ENCODE results near the gene DCK.
"Not testable (repeated sequence)": the region's sequence is repeated elsewhere in the genome, so short reads cannot be mapped to it uniquely, and the experiment has no call there.

DCK gene

DNA sequence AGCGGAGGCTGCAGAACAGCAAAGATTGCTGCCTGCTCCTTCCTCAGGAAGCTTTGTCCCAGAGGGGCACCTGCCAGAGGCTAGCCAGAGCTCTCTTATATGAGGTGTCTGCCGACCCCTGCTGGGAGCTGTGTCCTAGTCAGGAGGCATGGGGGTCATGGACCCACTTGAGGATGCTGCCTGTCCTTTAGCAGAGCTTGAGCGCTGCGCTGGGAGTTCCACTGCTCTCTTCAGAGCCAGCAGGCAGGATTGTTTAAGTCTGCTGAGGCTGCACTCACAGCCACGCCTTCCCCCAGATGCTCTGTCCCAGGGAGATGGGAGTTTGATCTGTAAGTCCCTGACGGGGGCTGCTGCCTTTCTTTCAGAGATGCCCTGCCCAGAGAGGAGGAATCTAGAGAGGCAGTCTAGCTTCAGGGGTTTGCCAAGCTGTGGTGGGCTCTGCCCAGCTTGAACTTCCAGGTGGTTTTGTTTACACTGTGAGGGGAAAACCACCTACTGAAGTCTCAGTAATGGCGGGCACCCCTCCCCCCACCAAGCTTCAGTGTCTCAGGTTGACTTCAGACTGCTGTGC is 10.9 kb downstream of the DCK start:
- no peak for DNase-seq

DNA sequence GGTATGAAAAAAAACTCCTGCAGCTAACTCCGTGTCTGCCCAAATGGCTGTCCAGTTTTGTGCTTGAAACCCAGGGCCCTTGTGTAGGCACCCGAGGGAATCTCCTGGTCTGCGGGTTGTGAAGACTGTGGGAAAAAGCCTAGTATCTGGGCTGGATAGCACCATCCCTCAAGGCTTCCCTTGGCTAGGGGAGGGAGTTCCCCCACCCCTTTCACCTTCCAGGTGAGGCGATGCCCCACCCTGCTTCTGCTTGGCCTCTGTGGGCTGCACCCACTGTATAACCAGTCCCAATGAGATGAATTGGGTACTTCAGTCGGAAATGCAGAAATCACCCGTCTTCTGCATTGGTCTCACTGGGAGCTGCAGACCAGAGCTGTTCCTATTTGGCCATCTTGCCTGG is 11.6 kb downstream of the DCK start:
- DNase-seq, result not testable (repeated sequence)

DNA sequence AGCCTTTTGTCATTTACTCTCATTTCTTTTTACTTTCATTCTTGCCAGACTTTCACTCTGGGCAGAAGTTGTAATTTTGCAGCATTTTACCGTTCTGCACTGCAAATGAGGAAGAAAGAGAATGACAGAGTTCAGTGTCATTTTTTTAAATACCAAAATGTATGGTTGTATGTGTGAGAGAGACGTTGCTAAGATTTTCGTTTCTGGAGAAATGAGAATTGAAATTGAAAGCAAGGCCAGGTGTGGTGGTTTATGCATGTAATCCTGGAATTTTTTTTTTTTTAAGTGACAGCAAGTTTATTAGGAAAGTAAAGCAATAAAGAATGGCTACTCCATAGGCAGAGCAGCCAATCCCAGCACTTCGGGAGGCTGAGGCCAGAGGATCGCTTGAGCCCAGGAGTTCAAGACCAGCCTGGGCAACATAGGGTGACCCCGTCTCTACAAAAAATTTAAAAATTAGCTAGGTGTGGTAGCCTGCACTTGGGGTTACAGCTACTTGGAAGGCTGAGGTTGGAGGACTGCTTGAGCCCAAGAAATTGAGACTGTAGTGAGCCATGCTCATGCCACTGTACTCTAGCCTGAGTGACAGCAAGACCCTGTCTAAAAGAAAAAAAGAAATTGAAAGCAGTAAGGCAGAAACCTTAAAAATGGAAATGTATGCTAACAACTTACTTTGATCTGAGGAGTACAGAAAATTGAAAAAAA is 12.9 kb downstream of the DCK start:
- DNase-seq, result no peak

DNA sequence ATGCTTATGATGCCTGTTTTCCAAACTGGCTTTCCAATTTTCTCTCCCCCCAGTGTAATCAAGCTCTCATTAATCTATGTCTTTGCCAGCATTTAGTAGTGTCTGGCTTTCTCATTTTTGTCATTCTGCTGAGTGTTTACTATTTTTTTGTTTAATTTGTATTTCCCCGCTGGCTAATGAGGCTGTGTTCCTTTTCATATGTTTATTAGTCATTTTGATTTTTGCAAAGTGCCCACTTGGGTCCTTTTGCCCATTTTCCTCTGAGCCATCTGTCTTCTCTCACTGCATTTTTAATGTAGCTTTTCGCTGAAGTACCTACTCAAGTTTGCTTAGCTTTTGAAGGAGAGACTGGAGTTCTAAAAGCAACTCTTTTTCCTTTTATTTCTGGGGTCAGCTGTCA is 14.7 kb downstream of the DCK start:
- DNase-seq, result no peak

DNA sequence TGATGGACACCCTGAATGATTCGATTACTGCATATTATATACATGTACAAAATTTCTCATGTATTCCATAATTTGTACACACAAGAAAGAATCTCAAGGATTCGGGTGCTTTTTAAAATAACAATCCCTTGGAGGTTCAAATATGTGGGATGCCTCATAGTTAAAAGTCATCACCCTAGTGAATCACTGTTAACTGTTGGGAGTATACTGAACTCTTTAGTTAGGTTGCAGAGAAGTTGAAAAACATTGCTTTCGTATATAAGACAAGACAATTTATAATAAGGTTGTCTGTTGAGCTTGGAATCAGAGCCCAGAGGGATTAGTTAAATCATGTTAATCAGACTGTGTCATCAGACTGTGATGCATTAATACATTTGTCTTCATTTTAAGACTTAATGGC is 15.6 kb downstream of the DCK start:
- DNase-seq, result no peak

DNA sequence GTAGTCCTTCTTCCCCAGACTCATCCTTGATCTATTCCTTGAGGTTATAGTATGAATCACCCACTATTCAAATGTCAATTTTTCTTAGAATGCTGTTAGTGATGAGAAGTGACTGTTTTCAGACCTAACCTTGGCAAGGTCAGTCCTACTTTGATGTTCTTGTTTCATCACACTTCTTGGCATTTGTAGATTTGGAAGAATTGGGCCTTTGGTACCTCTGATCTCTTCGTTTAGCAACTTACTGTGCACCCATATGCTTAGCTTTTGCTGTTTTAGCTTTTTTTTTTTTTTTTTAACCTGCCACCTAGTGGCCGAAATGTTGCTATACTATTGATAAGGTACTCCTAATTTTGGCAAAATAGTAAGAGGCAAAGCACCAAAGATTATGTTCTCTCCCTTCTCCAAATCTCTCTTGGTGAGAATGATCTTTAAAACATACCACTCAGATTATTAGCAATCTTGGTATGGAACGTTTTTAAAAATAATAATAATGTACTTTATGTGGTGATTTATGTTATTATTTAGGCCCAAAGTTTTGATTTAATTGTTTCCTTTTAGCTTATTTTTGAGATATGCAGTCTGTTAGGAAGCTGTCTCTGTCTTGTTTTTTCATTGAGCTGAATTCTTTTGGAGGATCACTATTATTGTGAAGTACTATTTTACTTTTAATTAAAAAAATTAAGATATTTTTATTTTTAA is 16.6 kb downstream of the DCK start:
- no peak for DNase-seq

DNA sequence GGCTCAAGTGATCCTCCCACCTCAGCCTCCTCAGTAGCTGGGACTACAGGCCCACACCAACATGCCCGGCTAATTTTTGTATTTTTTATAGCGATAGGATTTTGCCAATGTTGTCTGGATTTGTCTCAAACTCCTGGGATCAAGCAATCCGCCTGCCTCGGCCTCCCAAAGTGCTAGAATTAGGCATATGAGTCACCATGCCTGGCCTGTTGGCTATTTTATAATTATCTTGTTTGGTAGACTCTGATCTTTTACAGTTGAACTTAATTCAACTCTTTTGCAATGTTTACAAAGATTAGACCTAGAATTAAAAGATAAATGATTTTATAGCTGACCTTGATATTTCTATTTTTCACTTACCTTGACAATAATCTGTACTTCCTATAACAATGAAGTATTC is 18.0 kb downstream of the DCK start:
- DNase-seq, result no peak

DNA sequence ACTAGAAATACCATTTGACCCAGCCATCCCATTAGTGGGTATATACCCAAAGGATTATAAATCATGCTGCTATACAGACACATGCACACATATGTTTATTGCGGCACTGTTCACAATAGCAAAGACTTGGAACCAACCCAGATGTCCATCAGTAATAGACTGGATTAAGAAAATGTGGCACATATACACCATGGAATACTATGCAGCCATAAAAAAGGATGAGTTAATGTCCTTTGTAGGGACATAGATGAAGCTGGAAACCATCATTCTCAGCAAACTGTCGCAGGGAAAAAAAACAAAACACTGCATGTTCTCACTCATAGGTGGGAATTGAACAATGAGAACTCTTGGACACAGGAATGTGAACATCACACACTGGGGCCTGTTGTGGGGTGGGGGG is 23.9 kb downstream of the DCK start:
- not testable (repeated sequence) for DNase-seq

DNA sequence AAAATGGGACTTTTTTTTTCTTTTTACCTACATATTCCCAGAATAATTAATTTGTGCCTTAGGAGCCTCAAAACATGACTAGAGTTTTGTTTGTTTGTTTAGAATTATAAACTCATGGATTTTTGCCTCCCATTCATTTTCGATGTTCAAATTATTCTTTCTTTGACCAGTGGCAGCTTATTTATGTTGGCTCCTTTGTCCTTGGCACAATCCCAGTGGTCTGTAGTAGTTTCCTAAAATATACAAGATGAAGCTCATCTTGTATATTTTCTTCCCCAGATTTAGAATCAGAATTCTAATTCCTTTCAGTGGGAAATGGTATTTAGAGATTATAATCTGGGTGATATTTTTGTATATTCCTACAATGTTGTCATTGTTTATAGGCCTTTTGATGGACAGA is 27.2 kb downstream of the DCK start:
- DNase-seq, result no peak

DNA sequence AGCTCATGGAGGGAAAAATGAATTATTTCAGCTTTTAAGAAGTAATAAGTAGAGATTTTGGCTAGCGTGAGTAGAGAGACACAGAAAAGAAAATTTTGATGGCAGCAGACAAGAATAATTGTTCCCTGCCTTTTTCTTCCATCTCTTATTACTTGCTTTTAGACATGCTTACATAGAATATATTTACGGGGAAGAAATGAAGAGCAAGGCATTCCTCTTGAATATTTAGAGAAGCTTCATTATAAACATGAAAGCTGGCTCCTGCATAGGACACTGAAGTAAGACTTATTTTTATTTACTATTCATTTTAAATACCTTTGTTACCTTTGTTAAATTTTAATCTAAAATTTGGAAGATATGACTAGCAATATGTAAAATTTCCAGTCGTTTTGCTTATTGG is 32.2 kb downstream of the DCK start:
- DNase-seq, result no peak

DNA sequence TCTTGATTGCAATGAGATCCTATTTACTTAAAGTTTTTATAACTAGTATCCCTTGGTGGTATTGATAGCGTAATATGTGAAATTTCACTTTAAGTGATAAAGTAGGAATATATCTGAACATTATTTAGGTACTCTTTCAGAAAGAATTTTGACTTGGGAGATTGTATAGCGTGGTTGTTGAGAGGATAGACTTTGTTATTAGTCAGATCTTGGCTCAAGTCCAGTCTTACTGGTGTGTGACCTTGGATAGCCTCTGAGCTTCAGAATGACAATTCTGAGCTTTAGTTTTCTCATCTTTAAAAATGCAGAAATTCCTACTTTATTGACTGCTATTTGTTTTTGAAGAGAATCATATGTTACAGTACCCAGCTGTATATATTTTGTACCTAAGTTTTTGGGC is 32.6 kb downstream of the DCK start:
- no peak for DNase-seq

DNA sequence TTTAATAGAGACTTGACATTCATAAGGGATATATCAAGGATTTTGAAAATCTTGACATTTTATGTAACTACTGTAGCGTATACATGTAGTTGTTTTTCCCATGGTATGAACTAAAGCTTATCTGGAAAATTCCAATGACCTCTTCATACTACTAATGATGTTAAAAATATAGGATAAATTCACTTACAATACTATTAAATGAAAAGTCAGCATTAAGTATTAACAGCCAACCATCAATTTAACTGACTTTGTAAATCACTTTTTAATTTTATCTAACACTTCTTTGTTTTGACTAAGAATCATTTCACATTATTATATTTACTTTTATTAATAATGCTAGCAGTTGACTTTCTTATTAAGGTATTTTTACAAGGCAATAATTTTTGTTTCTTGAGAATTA is 34.2 kb downstream of the DCK start:
- DNase-seq, result no peak

DNA sequence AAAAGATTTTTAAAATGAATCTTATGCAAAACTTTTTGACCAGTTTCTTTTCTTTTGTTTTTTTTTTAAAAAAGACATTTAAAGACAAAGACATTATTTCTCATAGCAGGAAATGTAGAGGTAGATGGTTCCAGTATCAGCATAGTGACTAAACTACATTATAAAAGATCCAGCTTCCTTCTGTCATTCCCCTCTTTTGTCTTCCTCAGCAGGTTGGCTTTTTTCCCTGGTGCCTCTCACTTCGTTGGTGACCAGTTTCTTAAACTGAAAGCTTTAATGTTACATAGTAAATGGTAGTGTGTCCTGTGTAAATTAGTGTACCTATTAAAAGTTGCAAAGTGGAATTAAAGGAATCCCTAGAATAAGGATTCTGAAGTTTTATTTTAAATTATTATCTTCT is 36.1 kb downstream of the DCK start:
- DNase-seq, result no peak

DNA sequence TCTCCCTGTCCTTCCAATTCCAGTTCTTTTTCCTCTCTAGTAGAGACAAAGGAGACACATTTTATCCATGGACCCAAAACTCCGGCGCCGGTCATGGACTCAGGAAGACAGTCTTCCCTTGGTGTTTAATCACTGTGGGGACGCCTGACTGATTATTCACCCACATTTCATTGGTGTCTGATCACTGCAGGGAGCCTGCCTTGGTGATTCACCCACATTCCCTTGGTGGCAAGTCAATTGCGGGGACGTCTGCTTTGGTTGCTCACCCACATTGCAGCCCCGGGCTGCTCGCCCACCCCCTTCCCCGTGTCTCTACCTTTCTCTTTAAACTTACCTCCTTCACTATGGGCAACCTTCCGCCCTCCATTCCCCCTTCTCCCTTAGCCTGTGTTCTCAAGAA is 38.7 kb downstream of the DCK start:
- DNase-seq, result not testable (repeated sequence)

DNA sequence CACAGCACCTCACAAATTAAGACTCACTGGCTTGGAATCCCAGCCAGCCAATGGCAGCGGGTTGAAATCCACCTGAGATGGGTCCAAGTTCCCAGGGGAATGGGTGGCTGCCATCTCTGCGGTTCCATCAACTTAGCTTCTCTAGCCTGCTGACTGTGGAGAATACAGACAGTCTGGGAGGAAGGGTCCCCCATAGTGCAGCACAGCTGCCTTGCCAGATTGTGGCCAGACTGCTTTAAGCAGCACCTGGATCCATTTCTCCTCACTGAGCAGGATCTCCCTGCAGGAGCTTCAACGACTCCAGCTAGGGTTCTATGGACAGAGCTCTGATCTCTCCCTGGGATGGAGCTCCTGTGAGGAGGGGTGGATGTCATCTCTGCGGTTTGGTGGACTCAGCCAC is 51.8 kb downstream of the DCK start:
- DNase-seq, result no peak

DNA sequence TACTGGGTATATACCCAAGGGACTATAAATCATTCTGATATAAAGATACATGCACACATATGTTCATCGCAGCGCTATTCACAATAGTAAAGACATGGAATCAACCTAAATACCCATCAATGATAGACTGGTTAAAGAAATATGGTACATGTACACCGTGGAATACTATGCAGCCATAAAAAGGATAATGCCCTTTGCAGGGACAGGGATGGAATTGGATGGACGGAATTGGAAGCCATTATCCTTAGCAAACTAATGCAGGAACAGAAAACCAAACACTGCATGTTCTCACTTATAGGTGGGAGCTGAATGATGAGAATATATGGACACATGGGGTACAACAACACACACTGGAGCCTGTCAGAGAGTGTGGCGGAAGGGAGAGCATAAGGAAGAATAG is 55.9 kb downstream of the DCK start:
- no peak for DNase-seq

DNA sequence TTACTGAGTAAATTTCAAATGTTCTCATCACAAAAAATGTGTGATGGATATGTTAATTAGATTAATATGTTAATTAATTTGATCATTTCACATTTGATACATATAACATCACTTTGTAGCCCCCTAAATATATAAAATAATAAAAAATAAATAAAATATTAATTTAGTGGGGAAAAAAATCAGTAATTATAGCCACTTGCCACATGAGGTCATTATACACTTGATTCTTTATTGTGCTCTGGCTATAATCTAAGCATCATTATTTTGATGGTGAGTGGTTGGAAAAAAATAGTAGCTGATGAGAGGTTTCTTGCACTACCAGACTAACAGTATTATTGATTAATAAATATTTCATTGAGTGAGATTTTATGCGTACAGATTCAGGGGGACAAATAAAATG is 57.4 kb downstream of the DCK start:
- no peak for DNase-seq

DNA sequence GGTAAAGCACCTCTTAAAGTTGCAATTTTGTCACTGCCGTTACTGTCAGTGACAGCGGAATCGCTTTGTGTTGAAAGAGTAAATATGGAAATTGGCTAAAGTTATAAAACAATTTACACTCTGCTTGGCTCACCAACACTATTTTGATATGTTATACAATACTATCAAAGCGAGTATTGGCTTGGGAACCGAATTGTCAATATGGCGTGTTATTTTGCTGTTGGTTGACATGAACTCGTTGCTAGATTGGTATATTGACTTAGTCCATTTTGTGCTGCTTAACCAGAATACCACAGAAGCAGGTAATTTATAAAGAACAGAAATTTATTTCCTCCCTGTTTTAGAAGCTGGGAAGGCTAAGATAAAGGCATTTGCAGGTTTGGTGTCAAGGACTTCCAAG is 58.6 kb downstream of the DCK start:
- DNase-seq, result no peak

DNA sequence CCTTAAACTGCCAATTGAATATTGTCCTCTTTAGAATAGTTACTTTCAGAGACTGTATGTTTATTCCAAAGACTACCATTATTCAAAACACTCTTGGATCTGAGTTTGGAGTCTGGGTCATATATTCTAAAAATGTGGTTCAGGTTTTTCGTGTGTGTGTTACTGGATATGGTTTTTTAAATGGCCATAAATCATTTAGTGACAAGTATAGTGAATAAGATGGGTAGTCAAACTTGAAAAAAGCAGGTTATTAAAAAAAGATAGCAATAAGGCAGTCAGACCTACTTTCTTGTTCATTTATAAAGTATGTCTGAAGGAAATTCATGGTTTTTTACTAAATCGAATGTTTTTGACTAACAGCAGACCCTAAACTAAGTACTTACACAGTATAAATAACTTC is 59.3 kb downstream of the DCK start:
- DNase-seq, result no peak

DNA sequence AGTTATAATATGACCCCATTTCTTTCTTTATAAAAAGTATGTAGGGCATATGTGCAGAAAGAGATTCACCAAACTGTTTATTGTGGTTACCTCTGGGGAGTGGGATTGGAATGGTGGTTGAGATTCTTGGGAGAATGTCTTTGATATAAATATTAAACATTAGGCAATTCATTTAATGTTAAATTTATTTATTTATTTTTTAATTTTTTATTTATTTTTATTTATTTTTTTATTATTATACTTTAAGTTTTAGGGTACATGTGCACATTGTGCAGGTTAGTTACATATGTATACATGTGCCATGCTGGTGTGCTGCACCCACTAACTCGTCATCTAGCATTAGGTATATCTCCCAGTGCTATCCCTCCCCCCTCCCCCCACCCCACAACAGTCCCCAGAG is 60.2 kb downstream of the DCK start:
- DNase-seq, result not testable (repeated sequence)

DNA sequence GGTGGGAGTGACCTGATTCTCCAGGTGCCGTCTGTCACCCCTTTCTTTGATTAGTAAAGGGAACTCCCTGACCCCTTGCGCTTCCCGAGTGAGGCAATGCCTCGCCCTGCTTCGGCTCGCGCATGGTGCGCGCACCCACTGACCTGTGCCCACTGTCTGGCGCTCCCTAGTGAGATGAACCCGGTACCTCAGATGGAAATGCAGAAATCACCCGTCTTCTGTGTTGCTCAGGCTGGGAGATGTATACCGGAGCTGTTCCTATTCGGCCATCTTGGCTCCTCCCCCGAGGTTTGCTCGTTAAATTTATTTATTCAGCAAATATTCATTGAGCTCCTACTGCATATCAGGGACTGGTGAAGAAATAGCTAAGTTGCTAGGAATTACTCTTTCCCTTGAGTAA is 66.1 kb downstream of the DCK start:
- not testable (repeated sequence) for DNase-seq

DNA sequence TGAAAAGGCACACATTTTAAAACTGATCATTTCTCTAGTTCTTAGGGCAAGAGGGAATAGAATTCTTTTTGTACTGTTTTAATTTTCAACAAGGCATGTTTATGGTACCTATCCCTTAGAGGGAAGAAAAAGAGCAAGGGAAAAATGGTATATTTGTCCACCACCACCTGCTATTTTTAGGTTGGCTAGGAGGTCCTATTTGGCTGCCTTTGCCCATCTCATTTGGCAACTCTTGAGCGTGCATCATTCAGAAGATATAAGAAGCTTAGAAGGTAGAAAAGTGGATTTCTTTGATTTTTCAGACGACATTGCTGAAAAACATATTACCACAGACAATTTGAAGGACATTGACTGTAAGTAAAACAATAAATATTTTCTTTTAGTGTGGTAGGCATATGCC is 69.0 kb downstream of the DCK start:
- DNase-seq, result no peak

DNA sequence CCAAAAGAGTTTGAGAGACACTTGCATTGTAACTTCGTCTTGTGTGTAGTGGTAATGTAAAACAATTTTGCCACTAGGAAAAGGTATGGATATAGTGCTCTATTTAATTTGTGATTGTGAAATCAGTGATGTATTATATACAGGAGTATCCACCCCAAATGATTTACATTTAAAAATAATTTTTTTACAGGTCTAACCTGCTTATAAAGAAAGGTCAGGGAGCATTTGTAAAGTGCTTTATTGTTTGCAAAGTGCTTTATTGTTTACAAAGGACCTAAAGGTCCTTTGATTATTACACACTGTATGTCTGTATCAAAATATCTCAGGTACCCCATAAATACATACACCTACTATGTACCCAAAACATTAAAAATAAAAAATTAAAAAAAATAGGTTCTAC is 70.3 kb downstream of the DCK start:
- no peak for DNase-seq

DNA sequence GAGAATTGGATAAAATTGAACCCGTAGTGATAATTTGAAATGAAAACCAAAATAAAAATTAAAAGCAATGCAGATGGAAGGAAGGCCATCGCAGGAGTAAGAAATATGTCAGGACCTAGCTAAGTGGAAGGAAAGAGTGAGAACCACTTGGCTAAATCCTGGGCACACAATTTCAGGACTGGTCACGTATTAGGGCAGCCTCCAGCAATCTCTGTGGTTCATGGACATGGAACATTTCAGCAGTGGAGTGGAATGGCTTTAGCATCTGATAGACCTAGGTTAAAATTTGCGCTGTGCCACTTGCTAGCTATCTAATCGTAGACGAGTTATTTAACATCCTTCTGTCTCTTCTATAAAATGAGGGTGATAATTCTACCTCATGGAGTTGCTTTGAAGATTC is 71.1 kb downstream of the DCK start:
- DNase-seq, result no peak
